HG02840 (cell line): ENCODE measurements around the gene WDR70.

Experiments used
- ATAC-seq: cut with Tn5 transposase; IDR thresholded peaks from one replicate; pipeline ENCODE4 v1.9.1; 2021; ENCODE audit warnings: mild to moderate bottlenecking, moderate library complexity, moderate number of reproducible peaks; ENCODE audit not compliant: unreplicated experiment, low FRiP score

Gene WDR70

DNA sequence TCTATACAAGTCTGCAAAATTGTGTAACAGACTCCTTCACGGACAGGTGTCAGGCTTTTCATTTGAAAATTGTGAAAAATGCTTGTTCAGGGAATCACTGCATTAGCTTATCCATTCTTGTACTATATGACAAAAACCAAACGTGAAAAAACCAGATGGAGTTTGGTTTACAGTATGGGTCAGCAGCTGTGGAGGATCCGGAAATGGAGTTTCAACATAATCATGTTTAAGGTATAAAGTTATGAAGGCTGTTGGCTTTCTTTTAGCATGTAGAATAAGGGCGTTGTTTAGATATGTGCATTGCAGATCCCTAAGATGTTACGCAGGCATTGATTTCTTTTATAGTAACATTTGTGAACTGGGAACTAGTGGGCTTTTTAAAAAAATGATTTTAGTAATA lies 336.9 kb downstream of the WDR70 start:
- ATAC-seq: no peak

DNA sequence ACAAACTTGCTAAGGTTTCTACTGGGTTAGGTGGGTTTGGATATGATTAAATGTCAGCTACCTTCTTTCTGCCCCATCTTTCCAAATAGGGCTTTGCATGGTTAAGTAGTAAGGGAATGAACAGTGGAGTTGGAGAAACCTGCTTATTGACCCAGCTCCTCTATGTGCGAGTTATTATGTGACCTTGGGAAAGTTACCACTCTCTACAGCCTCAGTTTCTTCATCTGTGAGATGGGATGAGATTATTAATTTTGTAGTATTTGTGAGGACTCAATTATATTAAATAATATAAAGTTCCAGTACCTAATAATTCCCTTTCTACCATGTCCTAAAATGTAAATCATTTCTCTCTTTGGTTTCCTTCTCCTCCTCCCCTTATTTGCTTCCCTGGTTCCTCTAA lies 337.3 kb downstream of the WDR70 start:
- ATAC-seq: no peak

DNA sequence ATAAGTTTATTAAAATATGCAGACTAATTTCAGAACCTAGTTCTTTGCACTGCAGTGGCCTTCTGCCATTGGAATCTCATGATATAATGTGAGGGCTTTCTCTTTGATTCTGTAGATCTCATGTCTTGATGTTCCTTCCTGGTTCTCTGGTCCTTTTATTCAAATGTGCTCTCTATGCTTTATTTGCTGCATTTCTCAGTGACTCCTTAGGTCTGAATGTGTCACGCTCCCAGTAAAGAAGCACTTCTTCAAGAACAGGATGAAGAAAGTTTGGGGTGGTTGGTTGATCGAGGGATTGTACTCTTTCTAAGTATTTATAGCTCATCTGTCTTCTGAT lies 338.1 kb downstream of the WDR70 start:
- ATAC-seq: no peak

DNA sequence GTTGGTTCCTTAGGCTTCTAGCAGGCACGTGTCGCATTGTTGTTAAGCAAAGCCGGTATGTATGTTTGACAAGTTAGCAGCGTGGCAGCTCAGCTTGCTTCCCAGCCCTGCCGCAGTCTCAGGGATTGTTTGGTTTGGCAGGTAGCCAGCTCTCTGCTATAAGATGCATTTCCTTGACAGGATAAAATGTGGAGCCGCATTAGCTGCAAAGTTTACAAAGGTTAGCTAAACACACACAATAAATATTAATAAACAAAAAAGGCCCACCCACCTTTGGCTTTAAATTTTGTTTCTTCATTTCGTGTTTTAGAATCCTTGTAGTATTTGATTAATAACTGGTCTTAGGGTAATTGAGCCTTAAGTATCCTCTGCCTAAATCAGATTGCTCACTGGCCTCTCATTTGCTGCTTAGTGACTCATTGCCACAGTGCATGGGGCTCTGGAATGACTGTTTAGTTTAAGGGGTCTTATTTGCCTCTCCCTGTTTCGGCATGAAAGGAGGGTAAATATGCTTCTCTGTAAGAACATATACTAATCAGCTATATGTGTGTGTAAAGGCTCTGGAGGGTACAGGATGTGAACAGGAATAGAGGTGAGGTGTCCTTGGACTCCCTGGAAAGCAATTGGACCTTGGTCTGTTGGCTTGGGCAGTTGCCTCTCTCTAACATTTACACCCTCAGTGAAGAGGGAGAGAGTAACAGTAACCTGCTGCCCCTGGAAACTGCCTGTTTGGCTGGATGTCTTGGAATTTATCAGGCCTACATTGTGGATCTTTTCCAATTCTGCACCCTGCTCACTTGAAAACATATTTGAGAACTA lies 338.7 kb downstream of the WDR70 start:
- ATAC-seq: no peak

DNA sequence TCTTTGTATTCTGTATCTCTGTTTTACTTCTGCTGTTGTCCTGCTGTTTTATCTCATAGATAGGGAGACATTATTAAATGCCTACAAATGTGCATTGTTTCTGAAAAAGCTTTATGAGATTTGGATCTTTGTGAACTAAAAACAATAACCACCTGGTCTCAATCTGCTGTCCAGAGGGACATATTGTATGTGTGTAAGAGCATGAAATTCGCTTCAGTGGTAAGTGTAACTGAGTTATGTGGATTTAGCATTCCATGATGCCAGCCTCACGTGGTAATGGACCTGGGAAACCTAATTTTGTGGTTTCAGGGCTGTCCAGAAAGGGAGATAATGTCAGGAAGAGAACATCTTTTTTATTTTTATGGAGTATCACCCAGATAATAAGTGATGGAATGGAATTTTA lies 341.4 kb downstream of the WDR70 start:
- ATAC-seq: no peak

DNA sequence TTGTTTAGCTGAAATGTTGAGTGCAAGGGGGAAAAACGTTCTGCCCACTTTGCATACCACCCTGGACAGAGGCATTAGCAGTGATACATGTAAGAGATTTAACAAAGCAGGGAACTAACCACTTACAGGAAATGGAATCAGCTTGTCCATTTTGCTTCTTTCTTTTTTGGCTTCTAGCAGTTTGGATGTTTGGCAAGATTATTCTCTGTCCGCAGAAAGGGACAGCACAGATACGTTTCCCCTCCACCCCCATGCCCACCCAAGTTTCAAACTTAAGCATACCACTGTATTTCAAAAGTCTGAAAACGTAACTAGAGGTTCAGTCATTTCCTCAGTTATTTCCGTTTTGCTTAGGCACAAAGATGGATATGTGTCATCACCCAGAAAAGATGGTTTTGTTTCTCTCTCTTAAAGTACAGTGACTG lies 342.3 kb downstream of the WDR70 start:
- ATAC-seq: peak; percentile 44

DNA sequence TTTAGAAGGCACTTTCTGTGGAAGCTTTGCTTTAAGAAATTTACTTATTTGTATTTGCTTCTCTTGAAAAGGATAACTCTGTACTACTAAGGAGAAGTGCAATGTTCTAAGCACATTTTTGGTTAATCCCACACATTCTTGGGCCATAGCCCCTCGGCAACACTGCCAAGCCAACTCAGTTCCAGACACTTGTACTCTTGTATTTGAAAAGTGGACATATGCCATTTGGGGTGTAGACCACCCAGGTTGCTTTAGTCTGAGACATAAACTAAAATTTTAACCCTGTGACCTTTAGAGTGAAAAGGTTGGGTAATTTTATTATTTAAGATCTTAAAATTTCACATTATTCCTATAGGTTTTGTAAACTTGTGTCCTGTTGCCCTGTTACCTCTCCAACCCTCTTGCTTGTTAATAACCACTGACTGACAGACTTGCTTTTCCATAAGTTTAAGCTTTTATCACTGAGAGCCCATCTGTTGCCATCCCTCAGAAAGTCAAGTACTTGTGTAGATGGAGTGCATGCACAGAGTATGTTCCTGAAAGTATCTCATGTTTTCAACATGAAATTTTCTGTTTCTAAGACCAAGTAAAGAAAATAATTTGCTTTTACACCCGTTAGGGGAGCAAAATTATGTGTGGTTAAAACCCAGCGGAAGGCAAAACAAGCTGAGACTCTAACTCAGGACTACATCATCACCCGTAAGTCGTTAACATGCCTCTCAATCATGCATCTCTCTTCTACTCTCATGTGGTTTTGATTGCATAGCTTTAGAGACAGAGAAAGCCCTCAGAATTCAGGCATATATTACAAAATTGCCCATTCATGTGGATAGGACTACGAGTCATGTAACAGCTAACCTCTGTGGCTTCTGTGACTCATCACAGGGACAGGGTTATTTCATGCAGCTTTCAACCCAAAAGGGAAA lies 343.4 kb downstream of the WDR70 start:
- no peak for ATAC-seq

DNA sequence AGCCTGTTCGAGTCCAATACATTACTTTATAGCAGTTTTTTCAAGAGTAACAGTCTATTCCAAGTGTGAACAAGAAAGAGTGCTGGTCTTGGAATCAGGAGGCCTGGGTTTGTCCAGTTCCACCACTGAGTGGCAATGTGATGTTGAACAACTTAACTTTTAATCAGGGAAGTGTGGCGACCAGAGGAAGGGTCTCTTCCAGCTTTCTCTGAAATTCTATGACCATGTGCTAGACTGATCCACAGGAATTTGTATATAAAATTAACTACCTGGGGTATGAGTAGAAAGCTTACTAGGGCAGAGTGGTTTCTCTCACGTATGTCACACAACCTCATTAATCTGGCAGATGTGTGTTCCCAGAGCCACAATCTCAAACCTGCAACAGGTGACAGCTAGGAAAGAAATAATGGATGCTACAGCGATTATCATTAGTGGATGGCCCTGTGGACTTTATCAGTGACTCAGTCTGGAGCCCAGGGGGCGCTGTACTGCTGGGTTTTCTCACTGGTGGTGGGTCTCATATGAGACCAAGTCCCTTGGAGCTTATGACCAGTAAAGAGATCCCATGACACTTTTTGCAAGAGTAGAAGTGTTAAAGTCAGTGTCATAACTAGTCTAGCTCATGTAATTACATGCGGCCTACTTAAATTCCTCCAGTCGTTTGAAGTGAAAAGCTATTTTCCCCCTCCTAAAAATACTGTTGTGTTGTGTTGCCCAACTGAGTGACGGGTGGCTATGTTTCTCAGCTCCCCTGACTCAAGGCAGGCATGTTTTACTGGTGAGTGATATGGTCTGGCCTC lies 344.2 kb downstream of the WDR70 start:
- no peak for ATAC-seq

DNA sequence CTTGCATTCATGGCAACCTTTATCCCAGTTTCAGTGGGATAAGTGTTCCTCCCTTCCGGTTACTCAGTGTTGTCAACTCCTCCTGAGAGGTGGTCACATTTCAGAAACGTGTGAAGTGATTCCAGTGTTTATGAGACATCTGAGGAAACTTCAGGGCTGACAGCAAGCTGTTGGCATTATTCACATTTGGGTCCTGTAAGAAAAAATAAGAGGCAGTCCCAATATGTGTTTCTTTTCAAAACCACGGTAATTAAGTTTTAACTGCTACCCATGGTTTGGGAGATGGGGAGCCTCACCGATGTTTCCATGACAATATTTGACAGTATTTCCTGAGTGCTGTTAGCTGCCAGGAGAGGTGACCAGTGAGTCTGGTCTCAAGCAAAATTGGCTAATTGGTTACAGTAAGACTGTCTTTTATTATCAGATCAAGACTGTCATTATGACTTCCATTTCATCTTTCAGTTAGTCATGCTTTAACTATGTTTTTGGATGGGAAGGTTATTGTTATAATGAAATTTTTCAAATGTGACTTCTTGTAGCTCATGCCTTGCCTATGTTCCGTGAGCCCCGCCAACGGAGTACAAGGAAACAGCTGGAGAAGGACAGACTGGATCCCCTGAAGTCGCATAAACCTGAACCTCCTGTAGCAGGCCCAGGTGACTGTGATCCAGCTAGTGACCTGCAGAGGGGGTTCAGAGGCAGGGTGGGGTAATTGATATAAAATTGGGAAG lies 345.4 kb downstream of the WDR70 start:
- ATAC-seq: no peak

DNA sequence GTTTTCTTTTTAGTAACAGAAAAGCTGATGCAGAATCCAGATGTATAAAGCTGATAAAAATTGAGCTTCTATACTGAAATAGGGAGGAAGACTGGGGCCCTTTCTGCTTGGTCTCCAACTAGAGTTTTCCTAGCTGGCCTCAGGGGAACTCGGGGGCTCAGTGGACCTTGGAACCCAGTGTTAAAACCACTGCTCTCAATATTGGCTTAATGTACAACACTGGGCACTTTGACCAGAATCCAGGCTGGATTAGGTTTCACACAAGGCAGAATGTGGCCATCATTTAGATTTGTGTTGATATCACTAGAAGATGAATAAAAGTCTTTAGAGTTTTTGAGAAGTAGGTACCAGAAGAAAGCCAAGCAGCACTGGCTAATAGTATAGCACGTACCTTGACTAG lies 346.1 kb downstream of the WDR70 start:
- ATAC-seq: no peak

DNA sequence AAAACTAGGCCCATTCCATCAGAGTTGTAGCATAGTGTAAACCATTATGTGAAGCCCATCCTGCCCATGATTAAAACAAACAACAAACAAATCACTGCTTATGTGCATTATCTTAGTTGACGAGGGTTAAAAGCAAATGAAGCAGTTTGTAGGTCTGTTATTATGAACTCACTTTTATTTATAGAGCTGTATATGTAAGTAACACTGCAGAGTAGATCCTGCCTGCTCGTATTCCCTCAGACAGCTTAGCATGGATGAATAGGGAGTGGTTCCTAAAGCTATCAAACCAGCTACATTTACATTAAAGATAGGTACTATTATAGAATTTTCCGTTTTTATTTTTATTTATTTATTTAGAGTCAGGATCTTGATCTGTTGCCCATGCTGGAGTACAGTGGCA lies 348.1 kb downstream of the WDR70 start:
- no peak for ATAC-seq

DNA sequence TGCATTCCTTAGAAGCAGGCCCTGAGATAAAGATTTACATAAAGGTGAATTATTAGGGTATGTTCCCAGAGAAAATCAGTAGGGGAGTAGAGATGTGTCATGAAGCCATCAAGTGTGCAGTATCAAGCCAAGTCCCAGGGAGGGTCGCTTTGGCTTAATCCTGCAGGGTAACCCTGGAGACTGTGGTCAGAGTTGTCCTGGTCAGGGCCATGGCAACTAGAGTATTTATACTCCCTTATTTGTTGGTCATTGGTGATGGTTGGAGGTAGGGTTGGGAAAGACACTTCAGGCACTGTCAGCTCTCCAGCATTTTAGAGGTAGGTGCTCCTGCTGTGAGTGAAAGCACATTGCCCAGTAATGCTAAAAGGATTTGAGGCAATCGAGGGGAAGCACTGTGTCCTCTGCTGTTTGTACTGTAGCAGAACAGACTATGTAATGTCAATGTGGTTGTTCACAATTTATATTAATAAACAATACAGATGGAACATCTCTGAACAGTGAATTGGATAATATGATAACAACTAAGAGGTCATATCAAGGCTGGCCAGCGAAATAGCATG lies 351.9 kb downstream of the WDR70 start:
- ATAC-seq: no peak

DNA sequence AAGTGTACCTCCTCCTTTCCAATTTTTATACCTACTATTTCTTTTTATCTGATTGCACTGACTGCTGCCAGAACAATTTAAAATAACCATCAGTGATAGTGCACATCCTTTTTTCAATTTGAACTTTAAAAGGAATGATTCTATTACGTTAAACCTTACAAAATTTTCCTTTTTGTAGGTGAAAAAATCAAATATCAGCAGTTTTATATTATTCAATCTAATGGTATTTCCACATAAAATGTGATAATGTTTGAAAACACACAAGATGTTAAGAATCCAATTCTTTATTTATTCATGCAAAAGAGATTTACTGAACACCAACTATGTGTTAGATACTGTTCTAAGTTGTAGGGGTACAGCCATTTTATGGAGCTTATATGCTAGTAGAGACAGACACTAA lies 355.0 kb downstream of the WDR70 start:
- no peak for ATAC-seq

DNA sequence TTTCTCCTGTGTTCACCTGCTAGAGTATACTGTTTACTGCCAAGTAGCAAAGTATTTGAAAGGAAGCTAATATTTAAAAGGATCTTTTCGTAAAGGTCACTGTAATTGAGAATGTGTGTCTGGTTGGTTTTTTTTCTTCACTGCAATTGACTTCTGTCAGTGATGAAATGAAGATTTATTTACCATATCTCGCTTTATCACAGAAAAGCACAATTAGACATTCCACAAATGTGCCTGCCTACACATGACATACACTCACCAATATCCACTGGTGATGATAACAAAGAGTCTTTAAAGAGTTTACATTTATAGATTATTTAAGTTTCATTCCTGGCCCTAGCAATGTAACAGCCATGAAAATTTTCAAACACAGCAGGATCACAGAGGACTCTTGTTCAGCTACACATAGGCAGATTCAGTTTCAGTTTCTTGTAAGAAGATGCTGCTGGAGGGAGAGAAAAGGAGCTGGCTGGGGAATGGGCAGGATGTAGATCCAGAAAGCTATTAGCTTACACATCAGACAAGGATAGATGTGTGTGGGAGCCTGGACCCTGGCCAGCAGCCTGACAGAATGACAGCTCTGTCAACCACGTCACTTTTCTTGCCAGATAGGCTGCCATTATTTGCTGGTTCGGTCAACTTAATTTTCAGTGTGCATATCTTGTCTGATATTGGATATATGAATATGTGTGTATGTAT lies 356.7 kb downstream of the WDR70 start:
- no peak for ATAC-seq

DNA sequence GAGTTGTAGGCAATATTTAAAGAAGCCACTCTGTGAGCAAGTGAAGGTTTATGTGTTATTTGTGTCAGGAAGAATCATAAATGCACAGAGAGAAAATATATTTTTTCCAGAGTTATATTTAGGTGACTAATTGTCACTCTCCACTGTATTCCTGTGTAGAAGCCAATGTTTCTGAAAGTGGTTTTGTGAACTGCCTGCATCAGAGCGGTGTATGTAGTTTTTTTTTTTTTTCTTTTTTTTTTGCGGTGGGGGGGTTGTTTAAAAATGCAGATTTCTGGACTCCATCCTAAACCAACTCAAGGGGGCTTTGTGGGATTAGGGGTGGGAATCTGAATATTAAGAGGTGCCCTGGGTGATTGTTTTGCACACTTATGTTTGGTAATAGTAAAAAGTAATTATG lies 357.3 kb downstream of the WDR70 start:
- ATAC-seq: no peak

DNA sequence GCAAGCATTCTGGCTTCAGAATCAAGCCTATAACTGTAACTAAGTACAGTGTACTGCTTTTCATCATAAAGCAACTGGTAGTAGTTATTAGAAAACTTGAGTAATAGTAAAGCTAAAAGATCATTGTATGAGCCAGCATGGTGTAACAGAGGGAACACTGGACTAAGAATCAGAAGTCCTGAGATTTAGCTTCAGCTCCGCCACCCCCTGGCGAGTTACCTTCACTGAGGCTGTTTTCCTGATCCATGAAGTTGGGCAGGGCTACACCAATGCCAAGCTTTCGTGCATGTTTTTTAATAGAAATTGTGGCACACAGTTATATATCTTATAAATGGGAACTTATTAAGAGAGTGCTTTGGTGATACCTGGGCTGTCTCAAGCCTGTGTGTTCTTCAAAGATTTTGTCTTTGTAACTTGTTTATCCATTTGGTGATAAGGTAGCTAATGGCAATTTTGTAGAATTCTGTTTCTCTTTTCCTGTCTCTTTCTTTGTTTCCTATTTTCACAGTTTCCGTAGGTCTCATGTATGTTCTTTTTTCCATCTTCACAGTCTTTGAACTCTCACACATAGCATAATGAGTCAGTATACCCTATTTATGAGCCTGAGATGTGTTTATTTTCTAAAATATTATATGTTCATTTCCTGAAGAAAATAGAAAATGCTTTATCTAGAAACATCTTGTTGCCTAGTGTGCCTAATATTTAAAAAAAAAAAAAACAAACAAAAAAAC lies 358.4 kb downstream of the WDR70 start:
- ATAC-seq: no peak

DNA sequence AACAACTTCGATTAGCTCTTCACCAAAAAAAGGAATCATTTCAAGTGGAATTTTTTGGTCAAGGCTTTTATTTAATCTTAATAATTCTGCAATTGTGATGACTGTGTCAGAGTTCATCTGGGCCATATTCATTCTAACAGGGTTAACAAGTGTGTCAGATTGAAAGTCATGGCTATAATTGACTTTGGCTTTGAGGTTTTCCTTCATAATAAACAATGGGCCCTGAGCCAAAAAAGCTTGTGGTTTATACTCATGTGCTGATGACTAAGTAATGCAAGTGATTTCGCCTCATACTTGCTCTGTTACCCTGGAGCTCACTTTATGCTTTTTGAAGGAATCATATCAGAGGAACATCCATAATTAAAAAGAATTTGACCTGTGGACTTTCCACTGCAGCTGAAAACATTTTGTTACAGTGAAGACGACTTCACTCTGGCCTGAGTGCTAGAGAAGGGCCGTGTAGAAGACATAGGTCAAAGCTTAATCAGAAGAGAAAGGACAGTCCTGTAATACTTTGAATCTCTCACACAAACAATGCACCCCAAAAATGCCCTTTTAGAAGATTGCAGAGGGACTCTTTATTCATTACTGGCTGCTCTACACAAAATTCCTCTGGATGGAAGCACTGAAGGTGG lies 359.1 kb downstream of the WDR70 start:
- ATAC-seq: no peak

DNA sequence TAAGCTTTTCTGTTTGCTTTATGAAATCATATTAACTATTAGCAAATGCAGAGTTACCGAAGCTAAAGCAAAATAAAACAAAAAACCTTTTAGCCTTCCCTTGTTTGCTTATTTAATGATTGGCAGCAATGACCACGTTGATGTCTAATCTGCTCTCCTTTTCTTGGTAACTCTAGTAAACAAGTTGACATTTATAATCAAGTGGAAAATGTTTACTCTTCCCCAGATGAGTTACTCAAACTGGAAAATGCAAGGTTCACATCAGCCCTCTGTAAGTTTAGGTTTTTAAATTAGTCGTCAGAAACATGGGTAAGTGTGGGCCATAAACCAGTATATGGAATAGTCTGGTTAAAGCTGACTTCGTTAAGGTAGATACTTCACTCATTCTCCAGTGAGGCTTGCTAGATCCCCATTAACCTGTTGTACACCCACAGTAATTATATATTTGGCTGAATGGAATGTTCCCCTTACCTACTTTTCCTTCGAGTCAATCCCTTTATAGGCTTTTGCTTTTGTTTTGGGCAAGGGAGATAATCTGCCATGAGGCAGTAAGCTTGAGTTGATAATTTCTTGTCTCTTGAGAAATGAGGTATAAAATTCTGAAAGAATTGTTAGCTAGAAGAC lies 359.9 kb downstream of the WDR70 start:
- no peak for ATAC-seq
